HEK293 (cell line): ENCODE measurements around the gene RBMS1.

Experiments
- CTCF ChIA-PET: fragments of 350-600 bp; formaldehyde crosslinking; extraction: SDS; loops from one replicate; lab custom pipeline; 2021; ENCODE audit warnings: antibody characterized with exemption; lab: Yijun Ruan, JAX
- POLR2A ChIA-PET: fragments of 300-600 bp; formaldehyde crosslinking; extraction: SDS; loops from one replicate; lab custom pipeline; 2020; ENCODE audit warnings: antibody characterized with exemption, inconsistent platforms; lab: Yijun Ruan, JAX
- H3K27ac ChIP-seq: fragments of 200-500 bp; sonication (Bioruptor generic); 2 replicates; pipeline ENCODE4 v1.5.1; 2014; ENCODE audit warnings: low read depth, low read length, control low read depth, inconsistent platforms; ENCODE audit errors: extremely low read depth
- H3K36me3 ChIP-seq, 2 experiments: fragments of 200-500 bp in 1 of 2; sonication (Bioruptor generic) in 1 of 2; 1 replicate in 1 of 2; 2 replicates in 1 of 2; pipeline ENCODE4 v1.5.1; 2014 to 2017; ENCODE audit warnings: inconsistent platforms in 2 of 2, low read length in 2 of 2; ENCODE audit not compliant: control insufficient read depth in 2 of 2, insufficient read depth in 1 of 2
- H3K4me1 ChIP-seq: fragments of 200-500 bp; sonication (Bioruptor generic); 2 replicates; pipeline ENCODE4 v1.5.1; 2014; ENCODE audit warnings: mild to moderate bottlenecking, low read length, inconsistent platforms; ENCODE audit not compliant: control insufficient read depth, insufficient read depth
- H3K4me3 ChIP-seq: 2 replicates; pipeline ENCODE4 v1.5.1; 2011; ENCODE audit warnings: low read depth, mild to moderate bottlenecking, control low read depth, low read length, moderate library complexity
- H3K9me3 ChIP-seq: fragments of 200-500 bp; sonication (Bioruptor generic); 2 replicates; pipeline ENCODE4 v1.5.1; 2014; ENCODE audit warnings: low read depth, low read length, inconsistent platforms; ENCODE audit not compliant: control insufficient read depth, insufficient read depth
- FEZF1 ChIP-seq: fragments of 450-650 bp; formaldehyde crosslinking; IDR thresholded peaks from 2 replicates; pipeline ENCODE4 v1.5.1; 2016; ENCODE audit warnings: missing biosample characterization, missing genetic modification characterization
- GFI1B ChIP-seq: fragments of 450-650 bp; formaldehyde crosslinking; IDR thresholded peaks from 2 replicates; pipeline ENCODE4 v1.5.1; 2016; ENCODE audit warnings: missing biosample characterization, missing genetic modification characterization
- GLI2 ChIP-seq: fragments of 450-650 bp; formaldehyde crosslinking; IDR thresholded peaks from 2 replicates; pipeline ENCODE4; 2017; ENCODE audit warnings: missing biosample characterization, missing genetic modification characterization, low read depth, borderline replicate concordance
- IKZF3 ChIP-seq: fragments of 450-650 bp; IDR thresholded peaks from 2 replicates; pipeline ENCODE4 v1.5.0; 2018; ENCODE audit warnings: missing biosample characterization, mild to moderate bottlenecking, missing genetic modification characterization, moderate library complexity
- SCRT1 ChIP-seq: fragments of 450-650 bp; formaldehyde crosslinking; IDR thresholded peaks from 2 replicates; pipeline ENCODE4 v1.5.1; 2016; ENCODE audit warnings: missing biosample characterization, missing genetic modification characterization, borderline replicate concordance
- SCRT2 ChIP-seq: fragments of 450-650 bp; formaldehyde crosslinking; IDR thresholded peaks from 2 replicates; pipeline ENCODE4 v1.5.1; 2016; ENCODE audit warnings: missing biosample characterization, missing genetic modification characterization
- SP2 ChIP-seq: fragments of 450-650 bp; formaldehyde crosslinking; IDR thresholded peaks from 2 replicates; pipeline ENCODE4 v1.5.1; 2016; ENCODE audit warnings: missing biosample characterization, missing genetic modification characterization
- WT1 ChIP-seq: fragments of 450-650 bp; formaldehyde crosslinking; IDR thresholded peaks from 2 replicates; pipeline ENCODE4 v1.5.1; 2016; ENCODE audit warnings: missing biosample characterization, missing genetic modification characterization
- ZBTB17 ChIP-seq: fragments of 450-650 bp; formaldehyde crosslinking; IDR thresholded peaks from 2 replicates; pipeline ENCODE4 v1.5.1; 2016; ENCODE audit warnings: missing biosample characterization, missing genetic modification characterization
- ZBTB48 ChIP-seq: fragments of 450-650 bp; formaldehyde crosslinking; IDR thresholded peaks from 2 replicates; pipeline ENCODE4 v1.5.1; 2016; ENCODE audit warnings: missing biosample characterization, missing genetic modification characterization
- ZNF138 ChIP-seq: fragments of 450-650 bp; formaldehyde crosslinking; IDR thresholded peaks from 2 replicates; pipeline ENCODE4 v1.5.1; 2016; ENCODE audit warnings: missing biosample characterization, missing genetic modification characterization, borderline replicate concordance
- ZNF23 ChIP-seq: fragments of 450-650 bp; formaldehyde crosslinking; IDR thresholded peaks from 2 replicates; pipeline ENCODE4 v1.5.1; 2016; ENCODE audit warnings: missing biosample characterization, missing genetic modification characterization, borderline replicate concordance
- ZNF239 ChIP-seq: fragments of 450-650 bp; formaldehyde crosslinking; IDR thresholded peaks from 2 replicates; pipeline ENCODE4 v1.5.1; 2016; ENCODE audit warnings: missing biosample characterization, missing genetic modification characterization
- ZNF24 ChIP-seq: fragments of 450-650 bp; formaldehyde crosslinking; IDR thresholded peaks from 2 replicates; pipeline ENCODE4 v1.5.1; 2016; ENCODE audit warnings: missing biosample characterization, missing genetic modification characterization
- ZNF335 ChIP-seq: fragments of 450-650 bp; formaldehyde crosslinking; conservative IDR thresholded peaks from 2 replicates; pipeline ENCODE4 v1.5.1; 2016; ENCODE audit warnings: missing biosample characterization, missing genetic modification characterization
- ZNF341 ChIP-seq: fragments of 450-650 bp; formaldehyde crosslinking; IDR thresholded peaks from 2 replicates; pipeline ENCODE4; 2016; ENCODE audit warnings: low read depth, missing biosample characterization, missing genetic modification characterization
- ZNF626 ChIP-seq: fragments of 450-650 bp; sonication (Bioruptor Pico); formaldehyde crosslinking; IDR thresholded peaks from 2 replicates; pipeline ENCODE4 v1.5.1; 2018; ENCODE audit warnings: missing biosample characterization, missing genetic modification characterization, inconsistent platforms
- ZNF658 ChIP-seq: fragments of 450-650 bp; formaldehyde crosslinking; IDR thresholded peaks from 2 replicates; pipeline ENCODE4; 2016; ENCODE audit warnings: missing biosample characterization, missing genetic modification characterization
- TF ChIP-seq, protein P1 (sequence below): fragments of 450-650 bp; IDR thresholded peaks from 2 replicates; pipeline ENCODE4 v1.5.1; 2018; ENCODE audit warnings: missing biosample characterization, mild to moderate bottlenecking, missing genetic modification characterization
- TF ChIP-seq, protein P2 (sequence below): fragments of 450-650 bp; formaldehyde crosslinking; IDR thresholded peaks from 2 replicates; pipeline ENCODE4 v1.5.1; 2017; ENCODE audit warnings: missing biosample characterization, missing genetic modification characterization
- TF ChIP-seq, protein P3 (sequence below): fragments of 450-650 bp; formaldehyde crosslinking; IDR thresholded peaks from 2 replicates; pipeline ENCODE4 v1.5.1; 2016; ENCODE audit warnings: missing biosample characterization, missing genetic modification characterization, borderline replicate concordance
- TF ChIP-seq, protein P4 (sequence below): fragments of 450-650 bp; formaldehyde crosslinking; IDR thresholded peaks from 2 replicates; pipeline ENCODE4 v1.5.0; 2017; ENCODE audit warnings: missing biosample characterization, missing genetic modification characterization, borderline replicate concordance
- TF ChIP-seq, protein P5 (sequence below): fragments of 450-650 bp; formaldehyde crosslinking; IDR thresholded peaks from 2 replicates; pipeline ENCODE4 v1.5.1; 2016; ENCODE audit warnings: missing biosample characterization, missing genetic modification characterization

RBMS1 gene

DNA sequence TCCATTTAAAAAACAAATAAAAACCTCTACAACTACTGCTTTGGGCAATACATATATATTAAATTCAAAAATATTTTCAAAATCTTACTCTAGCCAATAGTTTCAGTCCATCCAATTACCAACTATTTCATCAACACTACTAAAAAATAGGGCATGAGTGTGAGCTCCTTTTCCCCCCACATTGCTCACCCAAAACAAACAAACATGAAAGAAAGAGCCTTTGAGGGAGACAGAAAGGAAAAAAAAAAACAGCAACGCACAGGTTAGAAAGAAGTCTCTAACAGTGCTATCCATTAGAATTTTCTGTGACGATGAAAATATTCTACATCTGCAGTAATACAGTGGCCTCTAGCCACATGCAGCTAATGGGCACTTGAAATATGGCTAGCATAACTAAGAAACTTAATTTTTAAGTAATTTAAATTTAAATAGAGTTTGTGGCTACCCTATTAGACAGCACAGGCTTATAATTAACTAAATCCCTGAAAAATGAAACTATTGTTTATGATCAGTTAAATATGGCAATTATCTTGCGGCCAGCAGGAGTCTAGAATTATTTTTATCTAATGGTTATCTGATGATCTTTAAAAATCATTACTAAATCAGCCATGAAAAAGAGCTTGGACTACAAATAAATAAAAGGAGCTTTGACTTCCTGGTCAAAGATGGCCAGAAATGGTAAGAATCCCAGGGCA is 59.2 kb downstream of the RBMS1 start (continued):
- 0 out of 2 replicates have a peak, but pooled peaks have one; percentile 15 for TF ChIP-seq ZNF335
- no peak for TF ChIP-seq ZNF626
- TF ChIP-seq SP2 (tag by site-specific recombination): no peak
- no peak for TF ChIP-seq ZBTB48

DNA sequence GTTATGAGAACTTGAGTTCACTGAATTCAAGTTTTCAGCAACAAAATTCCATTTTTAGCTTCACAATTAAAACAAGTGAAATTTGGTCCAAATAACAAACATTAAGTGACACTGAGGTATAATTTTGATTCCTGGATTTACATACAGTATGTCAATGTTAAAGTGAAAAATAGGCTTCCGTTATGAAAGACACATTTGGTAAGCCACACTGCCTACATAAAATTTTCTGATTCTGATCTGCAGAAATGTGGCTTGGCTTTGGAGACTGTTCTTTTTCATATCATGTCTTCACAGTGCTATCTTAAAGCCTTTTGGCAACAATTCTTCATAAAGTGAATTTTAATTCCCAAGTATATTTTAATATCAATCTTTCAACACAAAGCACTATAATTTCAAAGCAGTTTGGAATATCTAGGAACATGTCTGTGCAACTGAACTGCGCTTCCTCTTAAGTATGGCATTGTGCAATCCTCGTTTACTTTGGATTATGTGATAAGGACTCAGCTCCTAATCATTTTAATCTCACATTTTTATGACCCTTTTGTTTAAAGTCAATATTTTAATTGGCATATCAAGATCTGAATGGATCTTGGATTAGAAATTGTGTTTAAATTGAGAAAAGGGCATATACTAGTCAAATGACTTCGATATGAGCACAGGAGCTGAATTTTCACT is 60.0 kb downstream of the RBMS1 start:
- Histone ChIP-seq H3K4me1 (peaks cover 9% of the 10 kb centered on the region), H3K27ac (no peak overlapping the region), H3K36me3 (no peaks in the 10 kb centered on the region), H3K9me3 (no peaks in the 10 kb centered on the region; the same call in 1 of the 2 replicates), H3K4me3 (no peak overlapping the region)
- POLR2A ChIA-PET: interaction anchor here (1.2 kb wide), 1 partner anchor 12 kb away, joined by 4 read pairs; no protein-coding TSS in a partner anchor
- CTCF ChIA-PET: interaction anchor here (0.6 to 1.7 kb wide), 4 partner anchors 73 to 547 kb away, joined by 3 to 4 read pairs (median 3); no protein-coding TSS in a partner anchor
- no peak for TF ChIP-seq ZNF24 (tag by site-specific recombination)
- TF ChIP-seq ZNF23 (tag by site-specific recombination): no peak
- TF ChIP-seq, protein P1, sequence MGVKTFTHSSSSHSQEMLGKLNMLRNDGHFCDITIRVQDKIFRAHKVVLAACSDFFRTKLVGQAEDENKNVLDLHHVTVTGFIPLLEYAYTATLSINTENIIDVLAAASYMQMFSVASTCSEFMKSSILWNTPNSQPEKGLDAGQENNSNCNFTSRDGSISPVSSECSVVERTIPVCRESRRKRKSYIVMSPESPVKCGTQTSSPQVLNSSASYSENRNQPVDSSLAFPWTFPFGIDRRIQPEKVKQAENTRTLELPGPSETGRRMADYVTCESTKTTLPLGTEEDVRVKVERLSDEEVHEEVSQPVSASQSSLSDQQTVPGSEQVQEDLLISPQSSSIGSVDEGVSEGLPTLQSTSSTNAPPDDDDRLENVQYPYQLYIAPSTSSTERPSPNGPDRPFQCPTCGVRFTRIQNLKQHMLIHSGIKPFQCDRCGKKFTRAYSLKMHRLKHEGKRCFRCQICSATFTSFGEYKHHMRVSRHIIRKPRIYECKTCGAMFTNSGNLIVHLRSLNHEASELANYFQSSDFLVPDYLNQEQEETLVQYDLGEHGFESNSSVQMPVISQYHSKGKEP: 0 out of 2 replicates have a peak, but pooled peaks have one; percentile 51
- TF ChIP-seq FEZF1 (tag by site-specific recombination): no peak
- TF ChIP-seq, protein P2, sequence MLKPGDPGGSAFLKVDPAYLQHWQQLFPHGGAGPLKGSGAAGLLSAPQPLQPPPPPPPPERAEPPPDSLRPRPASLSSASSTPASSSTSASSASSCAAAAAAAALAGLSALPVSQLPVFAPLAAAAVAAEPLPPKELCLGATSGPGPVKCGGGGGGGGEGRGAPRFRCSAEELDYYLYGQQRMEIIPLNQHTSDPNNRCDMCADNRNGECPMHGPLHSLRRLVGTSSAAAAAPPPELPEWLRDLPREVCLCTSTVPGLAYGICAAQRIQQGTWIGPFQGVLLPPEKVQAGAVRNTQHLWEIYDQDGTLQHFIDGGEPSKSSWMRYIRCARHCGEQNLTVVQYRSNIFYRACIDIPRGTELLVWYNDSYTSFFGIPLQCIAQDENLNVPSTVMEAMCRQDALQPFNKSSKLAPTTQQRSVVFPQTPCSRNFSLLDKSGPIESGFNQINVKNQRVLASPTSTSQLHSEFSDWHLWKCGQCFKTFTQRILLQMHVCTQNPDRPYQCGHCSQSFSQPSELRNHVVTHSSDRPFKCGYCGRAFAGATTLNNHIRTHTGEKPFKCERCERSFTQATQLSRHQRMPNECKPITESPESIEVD (tag by site-specific recombination): peak; percentile 83
- no peak for TF ChIP-seq GFI1B (tag by site-specific recombination)
- TF ChIP-seq, protein P3, sequence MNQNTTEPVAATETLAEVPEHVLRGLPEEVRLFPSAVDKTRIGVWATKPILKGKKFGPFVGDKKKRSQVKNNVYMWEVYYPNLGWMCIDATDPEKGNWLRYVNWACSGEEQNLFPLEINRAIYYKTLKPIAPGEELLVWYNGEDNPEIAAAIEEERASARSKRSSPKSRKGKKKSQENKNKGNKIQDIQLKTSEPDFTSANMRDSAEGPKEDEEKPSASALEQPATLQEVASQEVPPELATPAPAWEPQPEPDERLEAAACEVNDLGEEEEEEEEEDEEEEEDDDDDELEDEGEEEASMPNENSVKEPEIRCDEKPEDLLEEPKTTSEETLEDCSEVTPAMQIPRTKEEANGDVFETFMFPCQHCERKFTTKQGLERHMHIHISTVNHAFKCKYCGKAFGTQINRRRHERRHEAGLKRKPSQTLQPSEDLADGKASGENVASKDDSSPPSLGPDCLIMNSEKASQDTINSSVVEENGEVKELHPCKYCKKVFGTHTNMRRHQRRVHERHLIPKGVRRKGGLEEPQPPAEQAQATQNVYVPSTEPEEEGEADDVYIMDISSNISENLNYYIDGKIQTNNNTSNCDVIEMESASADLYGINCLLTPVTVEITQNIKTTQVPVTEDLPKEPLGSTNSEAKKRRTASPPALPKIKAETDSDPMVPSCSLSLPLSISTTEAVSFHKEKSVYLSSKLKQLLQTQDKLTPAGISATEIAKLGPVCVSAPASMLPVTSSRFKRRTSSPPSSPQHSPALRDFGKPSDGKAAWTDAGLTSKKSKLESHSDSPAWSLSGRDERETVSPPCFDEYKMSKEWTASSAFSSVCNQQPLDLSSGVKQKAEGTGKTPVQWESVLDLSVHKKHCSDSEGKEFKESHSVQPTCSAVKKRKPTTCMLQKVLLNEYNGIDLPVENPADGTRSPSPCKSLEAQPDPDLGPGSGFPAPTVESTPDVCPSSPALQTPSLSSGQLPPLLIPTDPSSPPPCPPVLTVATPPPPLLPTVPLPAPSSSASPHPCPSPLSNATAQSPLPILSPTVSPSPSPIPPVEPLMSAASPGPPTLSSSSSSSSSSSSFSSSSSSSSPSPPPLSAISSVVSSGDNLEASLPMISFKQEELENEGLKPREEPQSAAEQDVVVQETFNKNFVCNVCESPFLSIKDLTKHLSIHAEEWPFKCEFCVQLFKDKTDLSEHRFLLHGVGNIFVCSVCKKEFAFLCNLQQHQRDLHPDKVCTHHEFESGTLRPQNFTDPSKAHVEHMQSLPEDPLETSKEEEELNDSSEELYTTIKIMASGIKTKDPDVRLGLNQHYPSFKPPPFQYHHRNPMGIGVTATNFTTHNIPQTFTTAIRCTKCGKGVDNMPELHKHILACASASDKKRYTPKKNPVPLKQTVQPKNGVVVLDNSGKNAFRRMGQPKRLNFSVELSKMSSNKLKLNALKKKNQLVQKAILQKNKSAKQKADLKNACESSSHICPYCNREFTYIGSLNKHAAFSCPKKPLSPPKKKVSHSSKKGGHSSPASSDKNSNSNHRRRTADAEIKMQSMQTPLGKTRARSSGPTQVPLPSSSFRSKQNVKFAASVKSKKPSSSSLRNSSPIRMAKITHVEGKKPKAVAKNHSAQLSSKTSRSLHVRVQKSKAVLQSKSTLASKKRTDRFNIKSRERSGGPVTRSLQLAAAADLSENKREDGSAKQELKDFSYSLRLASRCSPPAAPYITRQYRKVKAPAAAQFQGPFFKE (tag by site-specific recombination): no peak
- TF ChIP-seq ZNF138 (tag by site-specific recombination): no peak
- TF ChIP-seq IKZF3: peak; percentile 39; the same call in 1 of the 2 replicates
- TF ChIP-seq SCRT1 (tag by site-specific recombination): no peak
- TF ChIP-seq ZNF658: no peak
- TF ChIP-seq, protein P4, sequence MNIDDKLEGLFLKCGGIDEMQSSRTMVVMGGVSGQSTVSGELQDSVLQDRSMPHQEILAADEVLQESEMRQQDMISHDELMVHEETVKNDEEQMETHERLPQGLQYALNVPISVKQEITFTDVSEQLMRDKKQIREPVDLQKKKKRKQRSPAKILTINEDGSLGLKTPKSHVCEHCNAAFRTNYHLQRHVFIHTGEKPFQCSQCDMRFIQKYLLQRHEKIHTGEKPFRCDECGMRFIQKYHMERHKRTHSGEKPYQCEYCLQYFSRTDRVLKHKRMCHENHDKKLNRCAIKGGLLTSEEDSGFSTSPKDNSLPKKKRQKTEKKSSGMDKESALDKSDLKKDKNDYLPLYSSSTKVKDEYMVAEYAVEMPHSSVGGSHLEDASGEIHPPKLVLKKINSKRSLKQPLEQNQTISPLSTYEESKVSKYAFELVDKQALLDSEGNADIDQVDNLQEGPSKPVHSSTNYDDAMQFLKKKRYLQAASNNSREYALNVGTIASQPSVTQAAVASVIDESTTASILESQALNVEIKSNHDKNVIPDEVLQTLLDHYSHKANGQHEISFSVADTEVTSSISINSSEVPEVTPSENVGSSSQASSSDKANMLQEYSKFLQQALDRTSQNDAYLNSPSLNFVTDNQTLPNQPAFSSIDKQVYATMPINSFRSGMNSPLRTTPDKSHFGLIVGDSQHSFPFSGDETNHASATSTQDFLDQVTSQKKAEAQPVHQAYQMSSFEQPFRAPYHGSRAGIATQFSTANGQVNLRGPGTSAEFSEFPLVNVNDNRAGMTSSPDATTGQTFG: no peak
- TF ChIP-seq, protein P5, sequence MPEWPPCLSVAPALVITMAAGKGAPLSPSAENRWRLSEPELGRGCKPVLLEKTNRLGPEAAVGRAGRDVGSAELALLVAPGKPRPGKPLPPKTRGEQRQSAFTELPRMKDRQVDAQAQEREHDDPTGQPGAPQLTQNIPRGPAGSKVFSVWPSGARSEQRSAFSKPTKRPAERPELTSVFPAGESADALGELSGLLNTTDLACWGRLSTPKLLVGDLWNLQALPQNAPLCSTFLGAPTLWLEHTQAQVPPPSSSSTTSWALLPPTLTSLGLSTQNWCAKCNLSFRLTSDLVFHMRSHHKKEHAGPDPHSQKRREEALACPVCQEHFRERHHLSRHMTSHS: no peak
- 0 out of 2 replicates have a peak, but pooled peaks have one; percentile 33 for TF ChIP-seq GLI2 (tag by site-specific recombination)
- TF ChIP-seq ZNF239: no peak
- TF ChIP-seq ZBTB17 (tag by site-specific recombination): no peak
- no peak for TF ChIP-seq WT1 (tag by site-specific recombination)
- no peak for TF ChIP-seq SCRT2 (tag by site-specific recombination)
- no peak for TF ChIP-seq ZNF341 (tag by site-specific recombination)
